Embryonic facial prominence (tissue), 1 donor: Measurements from ENCODE around the gene SMIM44.

Source experiments
- DNase-seq: peaks from one replicate; pipeline ENCODE4 v3.0.0-alpha.2; 2016; ENCODE audit errors: extremely low spot score

Gene SMIM44

DNA sequence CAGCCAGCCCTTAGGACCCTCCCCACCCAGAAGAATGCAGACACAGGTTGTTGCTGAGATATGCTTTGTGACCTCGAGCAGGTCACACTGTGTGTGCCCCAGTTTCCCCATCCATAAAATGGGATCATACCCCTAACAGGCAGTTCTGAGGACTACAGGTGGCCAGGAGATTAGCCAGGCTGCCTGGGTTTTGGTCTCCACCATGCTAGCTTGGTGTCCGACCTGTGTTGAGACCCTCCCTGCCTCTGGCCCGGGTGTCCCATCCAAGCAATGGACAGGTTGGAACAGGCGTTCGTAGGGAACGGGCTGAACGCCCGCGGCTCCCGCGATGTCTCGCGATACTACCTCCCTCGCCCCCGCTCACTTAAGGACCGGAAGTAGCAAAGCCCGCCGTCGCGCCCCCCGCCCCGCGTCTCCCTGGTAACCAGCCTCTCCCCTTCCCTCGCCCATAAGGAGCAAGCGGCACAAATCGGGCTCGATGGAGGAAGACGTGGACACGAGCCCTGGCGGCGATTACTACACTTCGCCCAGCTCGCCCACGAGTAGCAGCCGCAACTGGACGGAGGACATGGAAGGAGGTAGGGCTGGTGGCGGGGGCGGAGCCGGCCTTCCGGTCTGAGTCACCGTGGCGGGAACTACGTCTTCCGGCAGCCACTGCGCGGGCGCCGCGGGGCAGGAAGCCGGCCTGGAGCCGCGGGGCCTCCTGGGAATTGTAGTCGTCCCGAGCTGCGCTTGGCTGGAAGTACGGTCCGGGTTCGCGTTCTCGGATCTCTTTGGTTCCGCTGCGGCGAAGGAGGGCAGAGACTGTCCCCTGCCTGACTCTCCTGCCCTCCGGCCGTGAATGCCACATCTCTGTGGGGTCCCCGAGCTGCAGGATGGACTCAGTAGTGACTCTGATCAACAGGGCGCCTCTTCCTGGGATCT is 48.3 kb downstream of the SMIM44 start:
- DNase-seq = peak; percentile 92

GRCh38 chr19:3433805-3434540 is 49.3 kb downstream of the SMIM44 start:
- no peak for DNase-seq

- no peak for DNase-seq
Measured at GRCh38 chr19:3433313-3433712, 49.9 kb downstream of the SMIM44 start.
